Panc1 (cell line): ENCODE measurements around the gene OGA. TPM values are rescaled to one million over a fixed set of nuclear protein-coding genes. Genes with fewer than 3 reads are reported as not detected.

Source experiments
- ATAC-seq: fragments of 200-7000 bp; cut with Tn5 transposase; 2 replicates; pipeline ENCODE4 v1.9.1; 2020; ENCODE audit warnings: mild to moderate bottlenecking, moderate library complexity
- BruUV-seq: library from RNA; stranded (reverse); fragments of 400-500 nt; replicated peaks from 2 replicates; lab custom pipeline; 2021; lab: Mats Ljungman, UMichigan
- CTCF ChIA-PET: fragments of 300-600 bp; sonication (Branson Sonifier 250); formaldehyde crosslinking; loops from one replicate; lab custom pipeline; 2022; ENCODE audit warnings: antibody characterized with exemption; lab: Charles Lee
- POLR2A ChIA-PET: fragments of 300-600 bp; sonication (Branson Sonifier 250); formaldehyde crosslinking; loops from one replicate; lab custom pipeline; 2022; ENCODE audit warnings: antibody characterized with exemption; lab: Charles Lee
- DNase-seq: peaks from one replicate; pipeline ENCODE4 v3.0.0-alpha.2; 2010; ENCODE audit warnings: low read depth, low spot score
- H3K27ac ChIP-seq: 2 replicates; pipeline ENCODE4 v1.5.1; 2011; ENCODE audit warnings: mild to moderate bottlenecking, low read length, inconsistent platforms
- H3K27me3 ChIP-seq: fragments of 200-500 bp; sonication (Bioruptor generic); 2 replicates; pipeline ENCODE4 v1.6.0; 2014; ENCODE audit warnings: low read length, inconsistent platforms; ENCODE audit not compliant: control insufficient read depth, insufficient read depth
- H3K36me3 ChIP-seq: fragments of 200-500 bp; sonication (Bioruptor generic); 2 replicates; pipeline ENCODE4 v1.5.1; 2014; ENCODE audit warnings: inconsistent platforms, mild to moderate bottlenecking, low read length, moderate library complexity; ENCODE audit not compliant: control insufficient read depth, insufficient read depth
- H3K4me1 ChIP-seq: 2 replicates; pipeline ENCODE4 v1.5.1; 2011; ENCODE audit warnings: inconsistent platforms, mild to moderate bottlenecking, low read length, moderate library complexity; ENCODE audit not compliant: control insufficient read depth, insufficient read depth
- H3K4me3 ChIP-seq, 2 experiments: 2 replicates each; pipeline ENCODE4 v1.5.1; 2011 to 2012; ENCODE audit warnings: low read depth in 2 of 2, low read length in 2 of 2, mild to moderate bottlenecking in 2 of 2, inconsistent platforms in 1 of 2, moderate library complexity in 1 of 2
- H3K9me3 ChIP-seq: fragments of 200-500 bp; sonication (Bioruptor generic); 2 replicates; pipeline ENCODE4 v1.5.1; 2014; ENCODE audit warnings: low read depth, mild to moderate bottlenecking, inconsistent platforms, low read length, moderate library complexity; ENCODE audit not compliant: control insufficient read depth, insufficient read depth
- POLR2AphosphoS5 ChIP-seq: IDR thresholded peaks from 2 replicates; pipeline ENCODE4 v1.6.1; 2012; ENCODE audit warnings: mild to moderate bottlenecking, low read depth, low read length, moderate library complexity
- SIN3A ChIP-seq: IDR thresholded peaks from 2 replicates; pipeline ENCODE4 v1.6.1; 2012; ENCODE audit warnings: low read depth, mild to moderate bottlenecking, low read length, moderate library complexity, borderline replicate concordance; ENCODE audit not compliant: insufficient read depth
- TCF7L2 ChIP-seq: IDR thresholded peaks from 2 replicates; pipeline ENCODE4 v1.6.1; 2011; ENCODE audit warnings: mild to moderate bottlenecking, low read depth, low read length, inconsistent platforms
- in situ Hi-C: cut with HindIII; loops from 2 replicates; pipeline ENCODE4 v1.10.0; 2016; ENCODE audit warnings: low sequenced_read_pairs, low pct_unique_long_range_greater_than_20kb
- intact Hi-C: fragments of 100-400 bp; cut with micrococcal nuclease; formaldehyde crosslinking; loops from one replicate; pipeline ENCODE4 v1.10.0; 2022; ENCODE audit not compliant: unreplicated experiment
- total RNA-seq: library from RNA; stranded (reverse); gene quantifications from one replicate; pipeline ENCODE4 v1.2.1, GENCODE V29; 2021; ENCODE audit not compliant: unreplicated experiment
- TF ChIP-seq, protein P1 (sequence below), 2 experiments: IDR thresholded peaks; 2 replicates each; pipeline ENCODE4 v1.6.1; 2011 to 2012; ENCODE audit warnings: low read depth in 2 of 2, control low read depth in 1 of 2, low read length in 1 of 2, mild to moderate bottlenecking in 1 of 2, moderate library complexity in 1 of 2; ENCODE audit not compliant: insufficient read depth in 1 of 2
- TF ChIP-seq, protein P2 (sequence below): fragments of 450-650 bp; IDR thresholded peaks from 2 replicates; pipeline ENCODE4 v1.5.1; 2017; ENCODE audit warnings: mild to moderate bottlenecking

The OGA gene
- total RNA-seq, 1 experiment from 2014 or later: 117 TPM

DNA sequence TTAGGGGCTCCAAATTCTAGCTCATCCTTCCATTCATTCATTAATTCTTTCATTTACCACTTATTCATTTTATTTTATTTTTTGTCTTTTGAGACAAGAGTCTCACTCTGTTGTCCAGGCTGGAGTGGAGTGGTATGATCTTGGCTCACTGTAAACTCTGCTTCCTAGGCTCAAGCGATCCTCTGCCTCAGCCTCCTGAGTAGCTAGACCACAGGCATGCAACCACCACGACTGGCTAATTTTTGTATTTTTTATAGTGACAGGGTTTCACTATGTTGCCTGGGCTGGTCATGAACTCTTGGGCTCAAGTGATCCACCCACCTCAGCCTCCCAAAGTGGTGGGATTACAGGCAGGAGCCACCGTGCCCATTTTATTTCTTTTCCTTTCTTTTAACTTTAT is 74.0 kb downstream of the OGA start:
- POLR2A ChIA-PET: no interaction called here
- DNase-seq (no peak), ATAC-seq (no peak)
- no peak overlapping the region for H3K27ac ChIP-seq
- no peaks in the 10 kb centered on the region for H3K36me3 ChIP-seq
- no peaks in the 10 kb centered on the region for H3K27me3 ChIP-seq
- CTCF ChIA-PET: no interaction called here
- no peak overlapping the region for H3K4me3 ChIP-seq
- BruUV-seq: no TSS peak
- intact Hi-C loops: no loop called here
- in situ Hi-C loops: no loop called here
- H3K9me3 ChIP-seq: no peaks in the 10 kb centered on the region
- no peaks in the 10 kb centered on the region for H3K4me1 ChIP-seq
- TF ChIP-seq, protein P1, sequence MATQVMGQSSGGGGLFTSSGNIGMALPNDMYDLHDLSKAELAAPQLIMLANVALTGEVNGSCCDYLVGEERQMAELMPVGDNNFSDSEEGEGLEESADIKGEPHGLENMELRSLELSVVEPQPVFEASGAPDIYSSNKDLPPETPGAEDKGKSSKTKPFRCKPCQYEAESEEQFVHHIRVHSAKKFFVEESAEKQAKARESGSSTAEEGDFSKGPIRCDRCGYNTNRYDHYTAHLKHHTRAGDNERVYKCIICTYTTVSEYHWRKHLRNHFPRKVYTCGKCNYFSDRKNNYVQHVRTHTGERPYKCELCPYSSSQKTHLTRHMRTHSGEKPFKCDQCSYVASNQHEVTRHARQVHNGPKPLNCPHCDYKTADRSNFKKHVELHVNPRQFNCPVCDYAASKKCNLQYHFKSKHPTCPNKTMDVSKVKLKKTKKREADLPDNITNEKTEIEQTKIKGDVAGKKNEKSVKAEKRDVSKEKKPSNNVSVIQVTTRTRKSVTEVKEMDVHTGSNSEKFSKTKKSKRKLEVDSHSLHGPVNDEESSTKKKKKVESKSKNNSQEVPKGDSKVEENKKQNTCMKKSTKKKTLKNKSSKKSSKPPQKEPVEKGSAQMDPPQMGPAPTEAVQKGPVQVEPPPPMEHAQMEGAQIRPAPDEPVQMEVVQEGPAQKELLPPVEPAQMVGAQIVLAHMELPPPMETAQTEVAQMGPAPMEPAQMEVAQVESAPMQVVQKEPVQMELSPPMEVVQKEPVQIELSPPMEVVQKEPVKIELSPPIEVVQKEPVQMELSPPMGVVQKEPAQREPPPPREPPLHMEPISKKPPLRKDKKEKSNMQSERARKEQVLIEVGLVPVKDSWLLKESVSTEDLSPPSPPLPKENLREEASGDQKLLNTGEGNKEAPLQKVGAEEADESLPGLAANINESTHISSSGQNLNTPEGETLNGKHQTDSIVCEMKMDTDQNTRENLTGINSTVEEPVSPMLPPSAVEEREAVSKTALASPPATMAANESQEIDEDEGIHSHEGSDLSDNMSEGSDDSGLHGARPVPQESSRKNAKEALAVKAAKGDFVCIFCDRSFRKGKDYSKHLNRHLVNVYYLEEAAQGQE (IDR thresholded peaks at IDR 0.05; ENCODE audit: insufficient read depth in 1 of 2, low read depth in 2 of 2, low read length in 1 of 2): no peak
- TF ChIP-seq TCF7L2 (no peak), SIN3A (no peak), POLR2AphosphoS5 (no peak)
- TF ChIP-seq, protein P2, sequence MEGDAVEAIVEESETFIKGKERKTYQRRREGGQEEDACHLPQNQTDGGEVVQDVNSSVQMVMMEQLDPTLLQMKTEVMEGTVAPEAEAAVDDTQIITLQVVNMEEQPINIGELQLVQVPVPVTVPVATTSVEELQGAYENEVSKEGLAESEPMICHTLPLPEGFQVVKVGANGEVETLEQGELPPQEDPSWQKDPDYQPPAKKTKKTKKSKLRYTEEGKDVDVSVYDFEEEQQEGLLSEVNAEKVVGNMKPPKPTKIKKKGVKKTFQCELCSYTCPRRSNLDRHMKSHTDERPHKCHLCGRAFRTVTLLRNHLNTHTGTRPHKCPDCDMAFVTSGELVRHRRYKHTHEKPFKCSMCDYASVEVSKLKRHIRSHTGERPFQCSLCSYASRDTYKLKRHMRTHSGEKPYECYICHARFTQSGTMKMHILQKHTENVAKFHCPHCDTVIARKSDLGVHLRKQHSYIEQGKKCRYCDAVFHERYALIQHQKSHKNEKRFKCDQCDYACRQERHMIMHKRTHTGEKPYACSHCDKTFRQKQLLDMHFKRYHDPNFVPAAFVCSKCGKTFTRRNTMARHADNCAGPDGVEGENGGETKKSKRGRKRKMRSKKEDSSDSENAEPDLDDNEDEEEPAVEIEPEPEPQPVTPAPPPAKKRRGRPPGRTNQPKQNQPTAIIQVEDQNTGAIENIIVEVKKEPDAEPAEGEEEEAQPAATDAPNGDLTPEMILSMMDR: no peak

DNA sequence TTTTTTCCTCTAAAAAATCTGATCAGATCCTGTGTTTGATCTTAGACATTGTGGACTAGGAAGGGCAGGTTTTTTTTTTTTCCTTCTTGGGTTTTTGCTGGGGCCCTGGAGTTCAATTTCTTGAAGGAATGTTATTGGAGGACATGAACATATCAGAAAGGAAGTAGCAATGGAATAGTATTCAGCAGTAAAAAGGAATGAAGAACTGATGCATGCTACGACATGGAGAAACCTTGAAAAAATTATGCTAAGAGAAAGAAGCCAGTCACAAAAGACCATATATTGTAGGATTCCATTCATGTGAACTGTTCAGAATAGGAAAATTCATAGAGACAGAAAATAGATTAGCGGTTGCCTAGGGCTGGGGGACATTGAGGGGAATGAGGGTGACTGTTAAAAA is 76.3 kb downstream of the OGA start:
- DNase-seq (no peak), ATAC-seq (no peak)
- ChIA-PET CTCF (no interaction called here), POLR2A (interaction anchor here (0.6 kb wide), 1 partner anchor 41 kb away, joined by 6 read pairs; no protein-coding TSS in a partner anchor)
- Histone ChIP-seq H3K36me3 (no peaks in the 10 kb centered on the region), H3K27me3 (no peaks in the 10 kb centered on the region), H3K4me1 (no peaks in the 10 kb centered on the region), H3K27ac (no peak overlapping the region), H3K4me3 (no peak overlapping the region), H3K9me3 (no peaks in the 10 kb centered on the region)
- in situ Hi-C loops (no loop called here), intact Hi-C loops (no loop called here)
- BruUV-seq: no TSS peak
- TF ChIP-seq, protein P2: no peak
- TF ChIP-seq TCF7L2 (no peak), POLR2AphosphoS5 (no peak), SIN3A (no peak)
- TF ChIP-seq, protein P1 (IDR thresholded peaks at IDR 0.05; ENCODE audit: insufficient read depth in 1 of 2, low read depth in 2 of 2, low read length in 1 of 2): no peak
